ENCODE results near the gene TIGD7.

DNA sequence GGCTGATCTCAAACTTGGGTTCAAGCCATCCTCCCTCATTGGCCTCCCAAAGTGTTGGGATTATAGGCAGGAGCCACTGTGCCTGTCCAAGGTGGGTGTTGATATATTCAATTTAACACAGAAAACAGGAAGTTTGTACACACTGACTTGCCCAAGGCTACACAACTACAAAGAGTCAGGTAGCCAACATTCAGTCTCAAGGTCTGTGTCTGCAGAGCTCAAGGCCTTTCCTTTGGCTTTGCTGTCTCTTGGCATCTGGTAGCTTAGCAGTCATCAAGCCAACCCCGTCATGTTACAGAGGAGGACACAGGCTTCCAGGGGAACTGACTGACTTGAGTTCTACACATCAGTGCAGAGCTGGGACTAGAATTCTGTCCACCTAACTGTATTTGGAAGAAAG is 36.9 kb downstream of the TIGD7 start:
- no peak for TF ChIP-seq POLR2A (IDR thresholded peaks at IDR 0.05)
- TF ChIP-seq CTCF (IDR thresholded peaks at IDR 0.05): no peak

Data from right lobe of liver (tissue), 4 donors.